GM19240 (cell line): ENCODE data around the gene LRRC8E.
"Not testable (repeated sequence)": the region's sequence is repeated elsewhere in the genome, so short reads cannot be mapped to it uniquely, and the experiment has no call there.

ENCODE experiments used
- DNase-seq: peaks from one replicate; pipeline ENCODE4 v3.0.0; 2011; ENCODE audit warnings: low spot score; ENCODE audit not compliant: insufficient read length

LRRC8E gene

DNA sequence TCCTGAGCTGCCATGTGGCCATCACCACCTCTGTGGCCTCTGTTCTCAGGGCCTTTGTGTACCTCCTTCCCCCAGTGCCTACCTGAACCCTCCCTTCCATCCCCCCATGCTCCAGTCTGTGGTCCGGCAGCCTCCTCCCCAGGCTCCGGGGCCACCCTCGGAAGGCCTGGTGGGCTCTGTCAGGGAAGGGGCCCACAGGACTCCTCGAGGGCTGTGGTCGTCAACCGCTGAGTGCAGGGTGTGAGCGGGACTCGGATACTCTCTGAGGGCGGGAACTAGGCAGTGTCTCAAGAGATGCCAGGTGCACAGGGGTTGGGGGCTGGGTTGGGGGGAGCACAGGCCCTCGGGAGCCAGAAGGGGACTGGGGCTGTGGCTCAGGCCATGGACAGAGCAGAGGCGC lies 19.2 kb downstream of the LRRC8E start:
- no peak for DNase-seq

DNA sequence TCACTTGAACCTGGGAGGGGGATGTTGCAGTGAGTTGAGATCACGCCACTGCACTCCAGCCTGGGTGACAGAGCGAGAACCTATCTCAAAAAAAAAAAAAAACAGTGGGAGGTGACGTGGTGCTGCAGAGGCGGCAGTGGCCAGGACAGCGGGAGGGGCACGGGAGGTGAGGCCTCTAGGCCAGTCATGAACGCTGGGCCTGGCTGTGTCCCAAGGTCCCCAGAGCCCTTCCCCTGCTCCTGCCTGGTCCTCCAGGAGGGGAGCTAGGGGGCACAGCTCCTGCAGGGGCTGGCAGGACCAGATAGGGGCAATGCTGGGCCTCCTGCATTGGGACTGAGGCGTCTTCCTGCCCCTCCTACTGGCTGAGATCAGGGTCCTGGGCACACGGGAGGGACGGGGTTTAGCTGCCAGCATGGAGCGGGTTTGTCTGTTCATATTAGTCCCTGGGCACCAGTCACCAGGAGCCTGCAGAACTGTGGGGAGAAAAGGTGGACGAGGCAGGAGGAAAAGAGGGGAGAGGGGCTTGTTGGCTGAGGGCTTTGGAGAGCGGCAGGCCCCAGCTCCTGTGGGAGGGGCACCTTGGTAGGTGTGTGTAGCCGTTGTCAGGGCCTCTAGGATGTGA lies 19.9 kb downstream of the LRRC8E start:
- DNase-seq: no peak

DNA sequence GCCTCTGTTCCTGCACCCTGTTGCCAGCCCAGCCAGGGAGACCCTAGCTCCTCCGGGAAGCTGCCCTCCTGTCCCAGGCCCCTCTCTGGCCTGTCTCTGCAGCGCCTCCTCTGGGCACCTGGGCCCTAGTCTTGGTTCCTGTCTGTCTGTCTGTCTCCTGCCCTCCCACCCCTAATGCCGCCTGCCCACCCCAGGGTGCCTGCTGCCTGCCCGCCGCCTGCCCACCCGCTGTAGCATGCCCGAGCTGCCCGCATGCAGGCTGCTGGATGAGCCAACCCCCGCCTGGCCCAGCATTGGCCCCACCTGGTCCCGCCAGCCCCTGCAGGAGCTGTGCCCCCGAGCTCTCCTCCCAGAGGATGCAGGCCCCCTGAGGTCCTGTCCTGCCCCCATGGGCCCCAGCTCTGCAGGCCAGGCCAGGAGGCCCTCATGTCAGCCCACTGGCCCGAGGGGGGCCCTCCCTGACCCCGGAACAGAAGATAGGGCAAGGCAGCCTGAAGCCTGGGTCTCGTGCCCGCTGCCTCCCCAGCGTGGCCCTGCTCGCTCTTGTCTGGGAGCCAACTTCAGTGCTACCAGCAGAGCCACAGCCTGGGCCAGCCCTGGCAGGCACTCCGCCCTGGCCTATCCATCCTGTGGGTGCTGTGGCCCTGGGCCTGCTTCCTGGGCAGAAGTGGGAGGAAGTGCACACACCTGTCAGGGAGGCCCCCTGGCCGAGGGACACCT lies 20.6 kb downstream of the LRRC8E start:
- no peak for DNase-seq

DNA sequence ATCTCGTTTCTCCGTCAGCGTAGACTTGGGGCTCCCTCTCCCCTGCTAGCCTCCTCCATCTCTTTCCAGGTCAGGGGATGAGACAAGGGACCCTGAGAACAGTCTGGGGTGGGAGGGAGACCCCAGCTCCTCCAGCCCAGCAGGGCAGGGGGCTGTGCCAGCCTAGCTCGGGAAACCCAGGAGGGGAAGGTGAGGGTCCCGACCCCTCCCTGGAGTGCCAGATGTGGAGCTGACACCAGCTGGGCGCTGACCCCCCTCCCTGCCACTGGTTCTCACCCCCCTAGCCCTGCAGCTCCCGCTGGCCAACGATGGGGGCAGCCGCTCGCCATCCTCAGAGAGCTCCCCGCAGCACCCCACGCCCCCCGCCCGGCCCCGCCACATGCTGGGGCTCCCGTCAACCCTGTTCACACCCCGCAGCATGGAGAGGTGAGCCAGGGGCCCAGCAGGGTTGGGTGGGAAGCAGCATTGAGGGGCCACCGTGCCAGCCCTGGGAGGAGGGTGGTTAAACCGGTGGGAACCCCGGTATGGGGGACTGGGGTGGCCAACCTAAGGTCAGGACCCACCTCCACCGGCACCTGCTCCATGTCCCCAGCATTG lies 21.3 kb downstream of the LRRC8E start:
- no peak for DNase-seq

DNA sequence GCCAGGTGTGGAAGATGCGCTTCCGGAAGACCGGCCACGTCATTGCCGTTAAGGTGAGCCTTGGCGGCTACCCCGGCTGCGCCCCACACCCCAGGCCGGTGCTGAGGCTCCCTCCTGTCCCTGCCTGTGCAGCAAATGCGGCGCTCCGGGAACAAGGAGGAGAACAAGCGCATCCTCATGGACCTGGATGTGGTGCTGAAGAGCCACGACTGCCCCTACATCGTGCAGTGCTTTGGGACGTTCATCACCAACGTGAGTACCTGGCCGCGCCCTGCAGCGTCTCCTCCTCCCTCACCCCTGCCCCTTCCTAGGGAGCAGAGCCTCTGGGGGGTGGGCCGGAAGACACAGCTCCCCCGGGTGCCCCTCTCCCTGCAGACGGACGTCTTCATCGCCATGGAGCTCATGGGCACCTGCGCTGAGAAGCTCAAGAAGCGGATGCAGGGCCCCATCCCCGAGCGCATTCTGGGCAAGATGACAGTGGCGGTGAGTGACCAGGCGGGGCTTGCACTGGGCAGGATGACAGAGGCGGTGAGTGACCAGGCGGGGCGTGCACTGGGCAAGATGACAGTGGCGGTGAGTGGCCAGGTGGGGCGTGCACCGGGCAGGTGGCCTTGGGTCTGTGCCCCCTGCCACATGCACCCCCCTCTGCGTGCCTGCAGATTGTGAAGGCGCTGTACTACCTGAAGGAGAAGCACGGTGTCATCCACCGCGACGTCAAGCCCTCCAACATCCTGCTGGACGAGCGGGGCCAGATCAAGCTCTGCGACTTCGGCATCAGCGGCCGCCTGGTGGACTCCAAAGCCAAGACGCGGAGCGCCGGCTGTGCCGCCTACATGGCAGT lies 22.2 kb downstream of the LRRC8E start:
- DNase-seq: no peak

DNA sequence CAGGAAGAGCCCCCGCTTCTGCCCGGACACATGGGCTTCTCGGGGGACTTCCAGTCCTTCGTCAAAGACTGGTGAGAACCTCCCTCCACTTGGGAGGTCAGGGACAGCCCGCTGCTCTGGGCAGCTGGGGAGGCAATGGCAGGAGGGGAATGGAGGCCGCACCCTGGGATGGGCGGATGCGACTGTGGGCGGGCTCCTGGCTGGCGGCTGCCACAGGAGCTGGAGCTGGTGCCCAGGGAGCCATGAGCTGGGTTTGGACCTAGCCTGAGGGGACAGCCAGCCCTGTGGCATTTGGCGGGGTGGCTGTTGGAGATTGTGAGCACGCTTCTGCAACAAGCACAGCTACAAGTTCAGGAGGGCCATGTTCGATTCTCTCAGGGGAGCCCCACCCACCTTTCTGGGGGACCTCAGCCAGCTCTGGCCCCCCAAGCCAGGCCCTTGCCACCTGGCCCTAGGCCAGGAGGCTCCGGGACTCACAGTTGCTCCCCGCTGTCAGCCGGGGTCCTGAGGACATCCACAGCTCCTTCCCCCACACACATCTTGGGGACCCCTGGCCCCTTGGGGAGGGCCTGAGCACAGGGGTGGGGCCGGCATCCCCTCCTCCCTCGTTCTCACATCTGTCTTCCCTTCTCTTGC lies 23.3 kb downstream of the LRRC8E start:
- no peak for DNase-seq

DNA sequence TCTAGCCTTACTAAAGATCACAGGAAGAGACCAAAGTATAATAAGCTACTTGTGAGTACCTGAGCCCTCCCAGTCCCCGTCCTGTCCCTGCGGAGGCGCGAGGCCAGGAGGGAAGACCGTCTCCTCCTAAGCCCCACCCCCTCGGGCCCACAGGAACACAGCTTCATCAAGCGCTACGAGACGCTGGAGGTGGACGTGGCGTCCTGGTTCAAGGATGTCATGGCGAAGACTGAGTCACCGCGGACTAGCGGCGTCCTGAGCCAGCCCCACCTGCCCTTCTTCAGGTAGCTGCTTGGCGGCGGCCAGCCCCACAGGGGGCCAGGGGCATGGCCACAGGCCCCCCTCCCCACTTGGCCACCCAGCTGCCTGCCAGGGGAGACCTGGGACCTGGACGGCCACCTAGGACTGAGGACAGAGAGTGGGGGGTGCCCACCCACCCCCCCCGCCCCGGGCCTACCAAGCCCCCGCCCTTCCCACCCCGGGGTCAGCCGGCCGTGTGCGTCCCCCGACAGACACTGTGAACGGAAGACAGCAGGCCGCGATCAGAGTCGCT lies 23.9 kb downstream of the LRRC8E start:
- DNase-seq: no peak

DNA sequence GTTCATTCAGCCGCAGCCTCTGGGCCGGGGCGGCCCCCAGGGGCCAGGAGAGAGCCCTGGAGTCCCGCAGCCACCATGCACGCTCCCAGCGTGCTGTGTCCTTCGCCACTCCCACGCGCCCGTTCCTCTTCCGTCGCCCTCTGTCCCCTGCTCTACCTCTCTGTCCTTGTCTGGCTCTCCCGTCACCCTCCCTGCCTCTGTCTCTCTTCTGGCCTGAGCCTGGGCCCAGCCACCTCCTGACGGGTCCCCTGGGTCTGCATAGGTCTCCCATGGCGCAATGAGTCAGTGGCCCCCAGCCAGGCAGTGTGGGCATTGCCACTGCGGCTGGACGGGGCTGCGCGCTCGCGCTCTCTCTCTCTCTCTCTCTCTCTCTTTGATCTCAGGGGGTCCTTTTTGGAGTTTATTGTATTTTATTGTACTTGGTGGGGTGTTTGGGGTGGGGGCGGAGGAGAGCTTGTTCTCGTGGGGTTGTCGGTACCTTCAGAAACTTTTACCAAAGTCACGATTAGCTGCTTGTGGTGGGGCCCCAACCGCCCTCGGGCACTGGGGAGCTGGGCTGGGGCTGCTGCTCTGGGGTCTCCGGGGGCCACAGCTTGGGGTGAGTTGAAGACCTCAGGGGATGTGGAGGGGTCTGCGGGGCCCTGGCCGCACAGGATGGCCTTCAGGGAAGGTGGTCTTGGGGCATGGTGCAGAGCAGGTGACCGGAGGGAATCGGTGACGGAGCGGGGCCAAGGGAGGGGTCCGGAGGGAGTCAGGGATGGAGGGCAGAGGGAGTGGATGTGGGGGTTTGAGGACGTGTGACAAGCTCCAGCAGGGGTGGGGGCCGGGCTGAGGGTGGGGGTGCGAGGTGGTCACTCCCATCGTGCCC lies 24.6 kb downstream of the LRRC8E start:
- no peak for DNase-seq

DNA sequence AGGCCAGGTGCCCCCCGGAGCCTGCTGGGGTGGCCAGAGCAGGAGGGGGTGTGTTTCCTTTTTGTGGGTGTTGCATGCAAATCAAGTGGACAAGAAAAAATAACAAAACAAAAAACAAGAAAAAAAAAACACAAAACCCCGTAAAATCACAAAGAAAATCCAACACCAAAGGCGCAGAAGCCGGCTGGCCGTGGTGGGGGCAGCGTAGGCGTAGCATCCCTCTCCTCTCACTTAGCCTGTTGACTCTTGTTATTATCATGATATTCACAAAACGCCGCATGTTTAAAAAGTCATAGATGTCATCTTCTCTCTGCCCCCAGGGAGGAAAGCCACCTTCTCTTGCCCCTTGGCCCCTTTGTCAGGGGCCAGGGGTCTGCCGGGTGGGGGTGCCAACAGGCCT lies 25.3 kb downstream of the LRRC8E start:
- no peak for DNase-seq

DNA sequence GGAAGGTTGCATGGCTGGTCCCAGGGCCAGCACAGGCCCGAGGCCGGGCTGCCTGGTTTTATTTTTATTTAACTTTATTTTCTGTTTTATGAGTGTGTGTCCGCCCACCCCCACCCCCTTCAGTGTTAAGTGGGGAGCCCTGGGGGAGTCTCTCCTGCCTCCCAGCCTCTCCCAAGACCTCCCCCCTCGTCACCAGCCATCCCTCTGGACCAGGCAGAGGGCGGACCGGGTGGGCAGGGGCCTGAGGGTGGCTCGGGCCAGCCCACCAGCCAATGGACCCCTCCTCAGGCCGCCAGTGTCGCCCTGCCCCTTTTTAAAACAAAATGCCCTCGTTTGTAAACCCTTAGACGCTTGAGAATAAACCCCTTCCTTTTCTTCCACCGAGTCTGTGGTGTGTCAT lies 25.8 kb downstream of the LRRC8E start:
- DNase-seq: no peak

DNA sequence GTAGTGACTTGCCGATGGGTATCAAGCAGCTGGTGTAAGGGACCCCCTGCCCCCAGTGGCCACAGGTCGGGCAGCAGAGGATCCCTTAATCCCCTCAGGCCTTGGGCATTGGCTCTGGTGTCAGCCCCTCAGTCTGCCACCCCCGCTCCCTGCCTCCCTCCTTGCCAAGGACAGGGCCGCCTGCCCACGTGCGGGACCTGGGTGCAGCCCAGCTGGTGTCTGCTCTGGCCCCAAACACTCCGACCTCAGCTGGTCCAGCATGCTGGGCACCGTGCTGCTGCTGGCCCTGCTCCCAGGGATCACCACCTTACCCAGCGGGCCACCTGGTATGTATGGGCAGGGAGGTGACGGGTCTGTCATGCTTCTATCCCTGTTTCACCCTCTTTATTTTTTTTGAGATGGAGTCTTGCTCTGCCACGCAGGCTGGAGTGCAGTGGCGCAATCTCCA lies 26.3 kb downstream of the LRRC8E start, which contains the start of gene TGFBR3L:
Gene TGFBR3L, plus strand, starts transcription at position 233 of the 448 bp plus-strand sequence.
- DNase-seq: no peak

DNA sequence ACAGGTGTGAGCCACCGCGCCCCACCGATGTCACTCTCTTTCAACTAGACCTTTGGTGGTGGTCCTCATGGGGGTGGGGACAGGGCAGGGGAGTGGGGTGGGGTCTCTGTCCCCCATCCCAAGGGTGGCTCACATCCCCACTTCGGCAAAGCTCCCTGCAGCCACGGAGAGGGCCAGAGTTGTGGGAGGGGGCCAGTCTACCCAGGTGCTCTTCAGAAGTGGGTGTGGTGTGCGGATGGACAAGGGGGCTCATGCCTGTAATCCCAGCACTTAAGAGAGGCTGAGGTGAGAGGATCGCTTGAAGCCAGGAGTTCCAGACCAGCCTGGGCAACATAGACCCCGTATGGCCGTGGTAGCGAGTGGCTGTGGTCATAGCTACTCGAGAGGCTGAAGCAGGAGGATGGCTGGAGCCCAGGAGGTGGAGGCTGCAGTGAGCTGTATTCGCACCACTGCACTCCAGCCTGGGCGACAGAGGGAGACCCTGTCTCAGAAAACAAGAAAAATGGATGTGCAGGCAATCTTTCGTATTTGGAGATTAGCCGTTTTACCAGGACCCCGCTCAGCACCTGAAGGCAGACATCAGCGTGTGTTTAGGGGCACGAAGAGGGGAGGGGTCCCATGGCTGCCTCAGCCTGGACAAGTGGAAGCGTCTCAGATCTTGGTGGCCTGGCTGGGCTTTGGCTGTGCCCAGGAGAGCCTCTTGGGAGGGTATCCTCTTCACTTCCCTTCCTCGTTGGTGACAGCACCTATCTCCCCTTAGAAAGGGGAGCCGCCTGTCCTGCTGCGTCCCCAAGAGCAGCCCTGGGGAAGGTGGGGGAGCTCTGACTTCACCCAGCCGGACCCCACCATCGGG lies 27.2 kb downstream of the LRRC8E start:
- no peak for DNase-seq

DNA sequence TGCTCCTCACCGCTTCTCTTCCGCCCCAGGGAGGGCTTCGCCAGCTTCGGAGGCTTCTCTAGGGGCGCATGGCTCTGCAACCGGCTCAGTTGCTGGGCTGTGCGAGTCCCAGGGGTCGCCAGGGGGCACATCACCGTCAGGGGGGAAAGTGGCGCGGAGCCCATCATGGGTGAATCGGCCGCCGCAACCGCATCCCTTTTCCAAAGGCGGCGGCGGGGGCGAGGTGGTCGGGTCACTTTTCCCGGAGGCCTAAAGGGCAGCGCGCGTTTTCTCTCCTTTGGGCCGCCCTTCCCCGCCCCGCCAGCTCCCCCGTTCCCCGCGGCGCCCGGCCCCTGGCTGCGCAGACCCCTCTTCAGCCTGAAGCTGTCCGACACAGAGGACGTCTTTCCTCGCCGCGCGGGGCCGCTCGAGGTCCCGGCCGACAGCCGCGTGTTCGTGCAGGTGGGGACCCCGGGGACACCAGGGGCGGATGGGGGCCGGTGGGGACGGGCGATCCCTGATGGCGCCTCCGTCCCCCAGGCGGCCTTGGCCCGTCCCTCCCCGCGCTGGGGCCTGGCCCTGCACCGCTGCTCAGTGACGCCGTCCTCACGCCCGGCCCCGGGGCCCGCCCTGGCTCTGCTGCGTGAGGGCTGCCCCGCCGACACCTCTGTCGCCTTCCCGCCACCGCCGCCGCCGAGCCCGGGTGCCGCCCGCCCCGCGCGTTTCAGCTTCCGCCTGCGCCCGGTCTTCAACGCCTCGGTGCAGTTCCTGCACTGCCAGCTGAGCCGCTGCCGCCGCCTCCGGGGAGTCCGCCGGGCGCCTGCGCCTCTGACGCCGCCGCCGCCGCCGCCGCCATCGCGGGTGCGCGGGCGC lies 28.0 kb downstream of the LRRC8E start:
- no peak for DNase-seq

DNA sequence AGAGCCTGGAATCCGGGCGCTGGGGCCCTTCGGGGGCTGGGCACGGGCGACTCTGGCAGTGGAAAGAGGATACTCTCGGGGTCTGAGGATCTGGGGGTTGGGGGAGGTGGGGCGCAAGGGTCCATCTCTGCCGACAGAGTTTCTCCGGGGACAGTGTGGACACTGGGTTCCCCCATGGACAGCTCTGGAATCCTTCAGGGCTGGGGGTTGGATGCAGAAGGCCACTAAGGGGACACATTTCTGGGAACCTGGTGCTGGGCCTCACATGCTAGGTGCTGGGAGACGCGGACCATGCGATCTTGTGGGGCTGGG lies 28.6 kb downstream of the LRRC8E start:
- DNase-seq: no peak

DNA sequence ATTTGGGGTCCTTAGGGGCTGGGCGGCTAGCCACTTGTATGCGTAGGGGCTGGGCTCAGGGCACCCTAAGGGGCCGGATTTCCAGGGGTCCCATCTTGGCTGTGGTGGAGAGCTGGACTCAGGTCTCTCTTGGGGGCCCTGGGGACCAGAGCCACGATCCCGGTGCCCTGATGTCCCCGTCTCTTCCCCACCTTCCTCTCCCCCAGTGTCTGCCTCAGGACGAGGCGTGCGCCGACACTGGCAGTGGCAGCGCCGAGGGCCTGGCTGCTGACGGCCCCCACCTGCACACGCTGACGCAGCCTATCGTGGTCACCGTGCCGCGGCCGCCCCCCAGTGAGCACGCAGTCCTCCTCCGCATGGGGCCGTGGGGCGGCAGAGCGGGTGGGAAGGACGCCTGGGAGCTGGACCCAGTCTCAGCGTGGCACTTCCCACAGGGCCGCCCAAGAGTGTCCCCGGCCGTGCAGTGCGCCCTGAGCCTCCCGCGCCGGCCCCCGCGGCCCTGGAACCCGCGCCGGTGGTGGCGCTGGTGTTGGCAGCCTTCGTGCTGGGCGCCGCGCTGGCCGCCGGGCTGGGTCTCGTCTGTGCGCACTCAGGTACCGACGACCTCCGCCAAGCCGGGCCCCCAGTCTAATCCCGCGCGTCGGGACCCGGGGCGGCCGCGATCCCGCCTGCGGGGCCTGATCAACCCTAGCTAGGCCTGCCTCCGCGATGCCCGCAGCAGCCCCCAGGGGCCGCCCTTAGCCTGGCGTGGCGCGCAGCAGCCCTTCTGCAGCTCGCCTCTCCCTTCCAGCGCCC lies 29.2 kb downstream of the LRRC8E start:
- peak; percentile 59 for DNase-seq

DNA sequence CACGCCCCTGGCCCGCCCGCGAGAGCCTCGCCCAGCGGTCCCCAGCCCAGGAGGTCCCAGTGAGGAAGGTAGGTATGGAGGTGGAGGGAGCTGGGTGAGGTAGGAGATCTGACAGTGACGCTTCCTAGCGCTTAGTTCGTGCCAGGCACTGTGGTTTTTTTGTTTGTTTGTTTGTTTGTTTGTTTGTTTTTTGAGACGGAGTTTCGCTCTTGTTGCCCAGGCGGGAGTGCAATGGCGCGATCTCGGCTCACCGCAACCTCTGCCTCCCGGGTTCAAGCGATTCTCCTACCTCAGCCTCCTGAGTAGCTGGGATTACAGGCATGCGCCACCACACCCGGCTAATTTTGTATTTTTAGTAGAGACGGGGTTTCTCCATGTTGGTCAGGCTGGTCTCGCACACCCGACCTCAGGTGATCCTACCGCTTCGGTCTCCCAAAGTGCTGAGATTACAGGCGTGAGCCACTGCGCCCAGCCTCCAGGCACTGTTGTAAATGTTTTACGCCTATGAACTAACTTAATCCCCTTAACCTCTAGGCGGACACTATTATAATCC lies 29.8 kb downstream of the LRRC8E start:
- not testable (repeated sequence) for DNase-seq
